ENCODE results near the gene FAU. TPM values are rescaled to one million over a fixed set of nuclear protein-coding genes. Genes with fewer than 3 reads are reported as not detected.

FAU gene
- total and polyA plus RNA-seq, 10 of the 15 experiments (the other 5 are each of a cell fraction or from before 2014, with no cell fraction given), result 332 to 1,347 (median 990) TPM

- TF ChIP-seq, protein P1, sequence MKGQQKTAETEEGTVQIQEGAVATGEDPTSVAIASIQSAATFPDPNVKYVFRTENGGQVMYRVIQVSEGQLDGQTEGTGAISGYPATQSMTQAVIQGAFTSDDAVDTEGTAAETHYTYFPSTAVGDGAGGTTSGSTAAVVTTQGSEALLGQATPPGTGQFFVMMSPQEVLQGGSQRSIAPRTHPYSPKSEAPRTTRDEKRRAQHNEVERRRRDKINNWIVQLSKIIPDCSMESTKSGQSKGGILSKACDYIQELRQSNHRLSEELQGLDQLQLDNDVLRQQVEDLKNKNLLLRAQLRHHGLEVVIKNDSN (IDR thresholded peaks at IDR 0.05; ENCODE audit: borderline replicate concordance, extremely low read length, insufficient read depth, low read depth, low read length), result peak; percentile 44
- peak; percentile 84 for TF ChIP-seq ZNF24 (IDR thresholded peaks at IDR 0.05)
- TF ChIP-seq CBFB (IDR thresholded peaks at IDR 0.05; ENCODE audit: low read depth), result peak; percentile 74
- peak; percentile 53; the same call in 1 of the 2 replicates for TF ChIP-seq SREBF2 (IDR thresholded peaks at IDR 0.05; ENCODE audit: low read length)
- no peak for TF ChIP-seq CHD1 (IDR thresholded peaks at IDR 0.05; ENCODE audit: low read depth, low read length)
- no peak for TF ChIP-seq BMI1 (IDR thresholded peaks at IDR 0.05; ENCODE audit: borderline replicate concordance)
- peak; percentile 87 for TF ChIP-seq SP1 (IDR thresholded peaks at IDR 0.05; ENCODE audit: low read depth, low read length)
- TF ChIP-seq MEF2A (IDR thresholded peaks at IDR 0.05; ENCODE audit: insufficient read depth, low read depth, low read length), result peak; percentile 76
- TF ChIP-seq SREBF1 (IDR thresholded peaks at IDR 0.05; ENCODE audit: low read length), result peak; percentile 80
- TF ChIP-seq, protein P2, sequence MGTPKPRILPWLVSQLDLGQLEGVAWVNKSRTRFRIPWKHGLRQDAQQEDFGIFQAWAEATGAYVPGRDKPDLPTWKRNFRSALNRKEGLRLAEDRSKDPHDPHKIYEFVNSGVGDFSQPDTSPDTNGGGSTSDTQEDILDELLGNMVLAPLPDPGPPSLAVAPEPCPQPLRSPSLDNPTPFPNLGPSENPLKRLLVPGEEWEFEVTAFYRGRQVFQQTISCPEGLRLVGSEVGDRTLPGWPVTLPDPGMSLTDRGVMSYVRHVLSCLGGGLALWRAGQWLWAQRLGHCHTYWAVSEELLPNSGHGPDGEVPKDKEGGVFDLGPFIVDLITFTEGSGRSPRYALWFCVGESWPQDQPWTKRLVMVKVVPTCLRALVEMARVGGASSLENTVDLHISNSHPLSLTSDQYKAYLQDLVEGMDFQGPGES (IDR thresholded peaks at IDR 0.05), result peak; percentile 73
- TF ChIP-seq SMAD5 (IDR thresholded peaks at IDR 0.05; ENCODE audit: low read depth), result peak; percentile 80; the same call in 1 of the 2 replicates
- TF ChIP-seq NFXL1 (IDR thresholded peaks at IDR 0.05; ENCODE audit: borderline replicate concordance), result no peak
- TF ChIP-seq CBX3 (IDR thresholded peaks at IDR 0.05; ENCODE audit: borderline replicate concordance, low read depth), result no peak
- TF ChIP-seq STAT1 (conservative IDR thresholded peaks at IDR 0.05), result peak; percentile 99
- TF ChIP-seq IRF5 (IDR thresholded peaks at IDR 0.05; ENCODE audit: borderline replicate concordance), result 0 out of 2 replicates have a peak, but pooled peaks have one; percentile 22
- TF ChIP-seq BCLAF1 (IDR thresholded peaks at IDR 0.05), result no peak
- peak; percentile 75; the same call in 1 of the 2 replicates for TF ChIP-seq ESRRA (IDR thresholded peaks at IDR 0.05; ENCODE audit: low read length)
- TF ChIP-seq RFX5 (IDR thresholded peaks at IDR 0.05; ENCODE audit: low read depth, low read length), result no peak
- peak; percentile 99 for TF ChIP-seq IKZF1 (conservative IDR thresholded peaks at IDR 0.05)
- TF ChIP-seq SMC3 (IDR thresholded peaks at IDR 0.05; ENCODE audit: borderline replicate concordance, low read length), result no peak
- peak; percentile 68 for TF ChIP-seq MEF2B (IDR thresholded peaks at IDR 0.05; ENCODE audit: partially characterized antibody, poor library complexity, severe bottlenecking)
- no peak for TF ChIP-seq NR2C2 (IDR thresholded peaks at IDR 0.05; ENCODE audit: borderline replicate concordance, control insufficient read depth, insufficient read length, low read depth)
- peak; percentile 72 for TF ChIP-seq NR2F1 (conservative IDR thresholded peaks at IDR 0.05)
- TF ChIP-seq ASH2L (IDR thresholded peaks at IDR 0.05; ENCODE audit: borderline replicate concordance, low read depth), result peak; percentile 90; the same call in 1 of the 2 replicates
- TF ChIP-seq ZNF274 (IDR thresholded peaks at IDR 0.05; ENCODE audit: insufficient read depth, insufficient read length), result no peak
- TF ChIP-seq TAF1 (IDR thresholded peaks at IDR 0.05; ENCODE audit: borderline replicate concordance, low read depth, low read length), result peak; percentile 96
These were observed 25.7 kb downstream of the FAU start, which contains the start of gene VPS51 (continued) for GRCh38 chr11:65095974-65096806.

All from GM12878 (cell line).